IPS DF 6.9 (cell line): ENCODE results near the gene FGF4.

Source experiments
- DNase-seq: peaks from one replicate; pipeline ENCODE4 v3.0.0-alpha.2; 2013; ENCODE audit warnings: low read depth, low spot score
- H3K27ac ChIP-seq: one replicate; pipeline ENCODE4 v1.5.1; 2013; ENCODE audit warnings: low read length, control low read depth
- H3K27me3 ChIP-seq: 2 replicates; pipeline ENCODE4 v1.6.1; 2013; ENCODE audit warnings: mild to moderate bottlenecking, low read length; ENCODE audit not compliant: control insufficient read depth, insufficient read depth
- H3K36me3 ChIP-seq: 2 replicates; pipeline ENCODE4 v1.6.1; 2013; ENCODE audit warnings: low read length; ENCODE audit not compliant: control insufficient read depth, insufficient read depth
- H3K4me1 ChIP-seq: 2 replicates; pipeline ENCODE4 v1.6.1; 2013; ENCODE audit warnings: low read length; ENCODE audit not compliant: control insufficient read depth, insufficient read depth
- H3K4me3 ChIP-seq: 2 replicates; pipeline ENCODE4 v1.5.1; 2013; ENCODE audit warnings: mild to moderate bottlenecking, low read length
- H3K9me3 ChIP-seq: 2 replicates; pipeline ENCODE4 v1.6.1; 2013; ENCODE audit warnings: low read length, inconsistent platforms; ENCODE audit not compliant: control insufficient read depth, insufficient read depth
- WGBS: extraction: QIAGEN DNeasy Blood & Tissue Kit; methylation state at CpG from one replicate; pipeline ENCODE4 v1.1.7; 2013; ENCODE audit warnings: mixed read lengths, missing lambda C conversion rate; ENCODE audit not compliant: insufficient read length, insufficient coverage; 5-methylcytosine and 5-hydroxymethylcytosine counted together

FGF4 gene

DNA sequence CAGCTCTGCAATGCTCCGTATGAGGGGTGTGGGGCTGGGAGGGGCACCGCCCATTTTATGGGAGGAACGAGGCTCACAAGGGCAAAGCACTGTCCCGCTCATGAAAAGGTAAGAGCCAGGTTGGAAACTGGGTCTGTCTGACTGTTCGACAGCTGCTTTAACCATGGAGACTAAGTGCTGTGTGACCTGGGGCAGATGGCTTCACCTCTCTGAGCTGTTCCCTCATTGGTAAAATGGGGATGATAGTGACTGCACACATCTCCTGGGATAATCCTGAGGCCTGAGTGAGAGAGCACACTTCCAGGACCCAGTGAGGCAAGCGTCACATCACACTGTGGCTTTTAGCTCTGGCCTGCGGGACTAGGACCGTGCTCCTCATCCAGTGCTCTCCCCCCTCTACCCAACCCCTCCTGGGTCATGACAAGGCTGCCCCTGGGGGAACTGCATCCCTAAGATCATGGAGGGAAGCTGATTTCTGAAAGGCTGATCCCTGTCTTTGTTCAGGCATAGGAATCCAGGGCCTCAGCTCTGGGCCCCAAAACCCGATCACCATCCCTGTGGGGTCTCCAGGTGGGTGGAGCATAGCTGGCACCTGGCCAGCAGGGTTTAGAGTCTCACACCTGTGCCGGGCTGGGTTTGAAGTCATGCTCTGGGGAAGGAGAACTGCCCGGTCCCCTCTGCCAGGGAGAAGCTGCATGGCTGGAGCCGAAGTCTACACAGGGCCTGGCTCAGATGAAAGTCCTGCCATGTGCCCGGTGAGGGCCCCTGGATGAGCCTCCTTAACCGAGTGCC is 22.8 kb upstream of the FGF4 start:
- H3K36me3 ChIP-seq: no peaks in the 10 kb centered on the region
- H3K27me3 ChIP-seq: no peaks in the 10 kb centered on the region
- H3K9me3 ChIP-seq: no peaks in the 10 kb centered on the region
- no peak overlapping the region for H3K27ac ChIP-seq
- H3K4me1 ChIP-seq: no peaks in the 10 kb centered on the region; the same call in 1 of the 2 replicates
- WGBS: no CpG with 5 or more reads among the region's 14 CpGs
- no peak overlapping the region for H3K4me3 ChIP-seq
- DNase-seq: no peak

DNA sequence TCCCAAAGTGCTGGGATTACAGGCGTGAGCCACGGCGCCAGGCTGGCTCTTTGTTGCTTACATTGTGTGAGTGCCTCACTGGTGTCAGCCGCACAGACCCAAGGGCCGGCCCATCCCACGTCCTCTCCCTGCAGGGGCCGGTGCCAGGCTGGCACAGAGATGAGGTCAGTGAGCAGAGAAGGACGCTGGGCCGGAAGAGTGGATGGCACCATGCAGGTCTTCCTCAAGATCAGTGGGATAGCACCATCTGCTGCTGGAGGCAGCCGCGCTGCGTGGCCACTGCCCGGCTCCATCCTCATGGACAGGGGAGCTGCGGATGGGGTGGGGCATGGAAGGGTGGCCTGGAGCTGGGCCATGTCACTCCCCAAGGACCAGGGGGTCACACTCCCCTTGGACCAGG is 22.0 kb upstream of the FGF4 start:
- no peak for DNase-seq
- H3K27me3 ChIP-seq: no peaks in the 10 kb centered on the region
- H3K9me3 ChIP-seq: no peaks in the 10 kb centered on the region
- no CpG with 5 or more reads among the region's 14 CpGs for WGBS
- H3K4me1 ChIP-seq: no peaks in the 10 kb centered on the region; the same call in 1 of the 2 replicates
- no peak overlapping the region for H3K4me3 ChIP-seq
- no peaks in the 10 kb centered on the region for H3K36me3 ChIP-seq
- H3K27ac ChIP-seq: no peak overlapping the region

DNA sequence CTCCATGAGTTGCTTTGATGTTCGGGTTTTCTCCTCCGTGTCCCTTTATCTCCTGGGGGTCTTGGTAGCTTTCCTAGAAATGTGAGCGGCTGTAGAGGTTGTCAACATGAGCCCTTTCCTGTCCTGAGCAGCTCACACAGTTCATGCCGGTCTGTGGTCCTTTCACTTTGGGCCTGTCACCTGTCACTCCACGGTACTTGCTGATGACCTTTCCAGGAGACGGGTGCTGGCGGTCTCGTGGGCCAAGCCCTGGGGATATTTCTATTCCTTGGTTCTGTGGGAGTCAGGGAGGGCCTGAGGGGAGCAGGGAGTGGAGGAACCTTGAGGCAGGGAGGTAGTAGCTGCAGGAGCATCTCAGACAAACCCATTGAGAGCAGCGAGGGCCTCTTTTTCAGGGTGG is 20.9 kb upstream of the FGF4 start:
- WGBS: no CpG with 5 or more reads among the region's 9 CpGs
- Histone ChIP-seq H3K27ac (no peak overlapping the region), H3K27me3 (no peaks in the 10 kb centered on the region), H3K4me3 (no peak overlapping the region), H3K4me1 (no peaks in the 10 kb centered on the region; the same call in 1 of the 2 replicates), H3K36me3 (no peaks in the 10 kb centered on the region), H3K9me3 (no peaks in the 10 kb centered on the region)
- DNase-seq: no peak

DNA sequence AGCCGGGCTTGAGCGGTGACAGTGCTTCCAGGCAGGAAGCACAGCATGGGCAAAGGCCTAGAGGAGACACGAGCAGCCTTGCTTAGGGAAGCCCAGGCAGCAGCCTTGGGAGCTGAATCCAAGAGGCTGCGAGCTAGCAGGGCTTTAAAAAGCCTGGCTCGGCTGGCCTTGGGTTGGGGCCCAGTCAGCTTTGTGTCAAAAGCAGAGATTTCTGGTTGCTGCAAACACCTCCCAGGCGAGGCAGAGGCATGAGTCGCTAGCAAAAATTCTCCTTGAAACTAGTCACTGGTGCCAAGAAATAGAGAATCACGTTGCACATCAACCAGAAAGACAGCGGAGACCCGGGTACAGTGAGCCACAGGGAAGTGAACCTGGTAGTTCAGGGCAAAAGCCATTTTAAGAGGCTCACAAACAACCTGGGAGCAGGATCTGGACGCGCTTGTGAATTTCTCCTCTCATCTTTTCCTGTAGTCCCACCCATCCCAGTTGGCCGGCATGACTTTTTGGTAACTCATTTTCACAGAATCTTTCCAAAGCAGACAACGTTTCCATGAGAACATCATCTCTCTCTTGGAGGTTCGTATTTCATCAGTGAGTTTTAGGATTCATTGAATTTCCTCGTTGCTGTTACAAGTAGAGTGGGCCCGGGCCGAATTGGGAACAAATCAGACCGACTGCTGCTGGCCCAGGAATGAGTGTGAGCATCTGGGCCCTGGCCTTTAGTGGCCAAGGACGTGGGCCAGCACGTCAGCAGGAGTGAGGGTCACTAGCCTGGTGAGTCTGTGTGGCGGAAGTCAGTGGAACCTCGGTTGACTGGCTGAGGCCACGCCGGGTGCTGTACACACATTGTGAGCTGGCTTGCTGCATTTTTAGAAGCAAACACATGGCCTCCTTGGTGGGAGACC is 16.4 kb upstream of the FGF4 start:
- no peak overlapping the region for H3K27ac ChIP-seq
- no peaks in the 10 kb centered on the region for H3K27me3 ChIP-seq
- H3K4me3 ChIP-seq: no peak overlapping the region
- H3K4me1 ChIP-seq: peaks cover 1% of the 10 kb centered on the region; the same call in 1 of the 2 replicates
- H3K36me3 ChIP-seq: no peaks in the 10 kb centered on the region
- DNase-seq: no peak
- no CpG with 5 or more reads among the region's 25 CpGs for WGBS
- no peaks in the 10 kb centered on the region for H3K9me3 ChIP-seq

DNA sequence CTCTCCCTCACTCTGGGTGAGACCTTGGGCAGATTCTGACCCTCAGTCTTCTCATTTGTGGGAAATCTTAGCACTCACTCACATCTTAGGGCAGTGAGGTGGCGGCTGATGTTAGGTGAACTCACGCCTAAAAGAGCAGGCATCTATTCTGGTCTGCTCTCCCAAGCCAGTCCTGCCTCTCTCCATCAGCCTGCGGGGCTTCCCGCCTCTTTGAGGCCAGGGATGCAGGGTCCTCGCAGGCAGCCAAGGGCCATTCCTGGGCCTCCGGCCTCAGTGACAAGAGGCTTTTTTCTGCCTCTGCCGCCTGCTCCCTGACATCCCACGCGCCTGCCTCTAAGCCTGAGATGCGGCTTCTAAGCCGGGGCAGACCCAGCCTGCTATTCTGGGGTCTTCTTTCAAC is 13.8 kb upstream of the FGF4 start:
- no peak overlapping the region for H3K27ac ChIP-seq
- no peaks in the 10 kb centered on the region for H3K27me3 ChIP-seq
- H3K36me3 ChIP-seq: no peaks in the 10 kb centered on the region
- WGBS: no CpG with 5 or more reads among the region's 11 CpGs
- peaks cover 1% of the 10 kb centered on the region; the same call in 1 of the 2 replicates for H3K4me1 ChIP-seq
- no peak for DNase-seq
- no peak overlapping the region for H3K4me3 ChIP-seq
- no peaks in the 10 kb centered on the region for H3K9me3 ChIP-seq

DNA sequence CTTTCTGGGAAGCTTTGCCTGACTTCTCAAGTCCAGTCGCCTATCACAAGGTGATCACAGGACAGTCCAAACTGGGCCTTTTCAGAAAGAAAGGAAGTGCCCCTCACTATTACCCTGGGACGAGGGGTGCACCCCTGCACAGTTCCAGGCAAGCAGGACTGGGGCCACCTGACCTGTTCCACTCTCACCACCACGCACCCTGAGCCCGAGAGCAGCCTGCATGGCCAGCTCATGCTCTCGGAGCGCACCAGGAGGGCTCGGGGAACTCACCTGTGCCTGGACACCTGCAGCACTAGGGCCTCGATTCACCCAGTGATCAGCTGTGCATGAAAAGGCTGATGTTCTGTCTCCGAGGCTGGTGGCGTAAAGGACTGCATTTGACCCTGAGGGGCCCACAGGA is 12.8 kb upstream of the FGF4 start:
- no peaks in the 10 kb centered on the region for H3K27me3 ChIP-seq
- no peak overlapping the region for H3K4me3 ChIP-seq
- no peak for DNase-seq
- H3K9me3 ChIP-seq: no peaks in the 10 kb centered on the region
- peaks cover 1% of the 10 kb centered on the region; the same call in 1 of the 2 replicates for H3K4me1 ChIP-seq
- no CpG with 5 or more reads among the region's 10 CpGs for WGBS
- H3K36me3 ChIP-seq: no peaks in the 10 kb centered on the region
- H3K27ac ChIP-seq: no peak overlapping the region

DNA sequence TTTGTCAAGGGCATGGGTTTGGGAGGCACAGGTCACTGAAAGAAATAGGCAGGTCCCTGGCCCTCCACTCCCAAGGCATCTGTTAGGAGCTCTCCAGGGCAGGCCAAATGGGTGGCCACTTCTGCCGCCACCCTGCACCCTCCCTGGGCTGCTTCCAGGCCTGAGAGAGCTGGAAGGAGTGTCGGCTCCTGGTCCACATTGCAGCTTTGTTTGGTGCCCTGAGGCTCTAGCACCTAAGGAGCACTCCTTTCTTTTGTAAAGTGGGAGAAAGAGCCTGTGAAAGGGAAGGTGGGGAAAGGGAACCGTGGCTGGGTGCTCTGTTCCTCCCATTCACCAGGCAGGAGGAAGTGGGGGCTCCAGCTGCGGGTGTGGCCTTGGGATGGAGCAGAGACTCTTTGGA is 12.3 kb upstream of the FGF4 start:
- H3K9me3 ChIP-seq: no peaks in the 10 kb centered on the region
- H3K27ac ChIP-seq: no peak overlapping the region
- H3K27me3 ChIP-seq: no peaks in the 10 kb centered on the region
- WGBS: no CpG with 5 or more reads among the region's 4 CpGs
- peaks cover 1% of the 10 kb centered on the region; the same call in 1 of the 2 replicates for H3K4me1 ChIP-seq
- DNase-seq: no peak
- no peak overlapping the region for H3K4me3 ChIP-seq
- no peaks in the 10 kb centered on the region for H3K36me3 ChIP-seq

DNA sequence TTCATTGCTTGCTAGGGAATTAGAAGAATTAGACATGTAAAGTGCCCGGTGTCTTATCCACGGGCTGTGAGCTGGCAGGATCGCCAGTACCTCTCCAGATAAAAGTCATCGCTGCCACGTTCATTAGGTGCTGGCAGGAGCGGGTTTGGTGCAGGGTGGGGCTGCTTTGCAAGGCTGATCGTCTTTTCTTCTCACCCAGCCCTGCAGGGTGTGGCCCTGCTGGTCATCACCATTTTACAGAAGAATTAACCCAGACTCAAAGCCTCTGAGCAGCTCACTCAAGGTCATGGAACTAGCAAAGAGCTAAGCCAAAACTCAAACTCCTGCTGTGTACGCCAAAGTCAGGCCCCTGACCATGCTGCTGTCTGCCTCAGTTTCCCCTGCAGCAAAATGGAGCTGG is 6.1 kb upstream of the FGF4 start:
- no peak overlapping the region for H3K27ac ChIP-seq
- no peaks in the 10 kb centered on the region for H3K36me3 ChIP-seq
- no peaks in the 10 kb centered on the region for H3K4me1 ChIP-seq
- no peaks in the 10 kb centered on the region; the same call in 1 of the 2 replicates for H3K27me3 ChIP-seq
- DNase-seq: no peak
- H3K4me3 ChIP-seq: no peak overlapping the region
- H3K9me3 ChIP-seq: no peaks in the 10 kb centered on the region
- no CpG with 5 or more reads among the region's 8 CpGs for WGBS

DNA sequence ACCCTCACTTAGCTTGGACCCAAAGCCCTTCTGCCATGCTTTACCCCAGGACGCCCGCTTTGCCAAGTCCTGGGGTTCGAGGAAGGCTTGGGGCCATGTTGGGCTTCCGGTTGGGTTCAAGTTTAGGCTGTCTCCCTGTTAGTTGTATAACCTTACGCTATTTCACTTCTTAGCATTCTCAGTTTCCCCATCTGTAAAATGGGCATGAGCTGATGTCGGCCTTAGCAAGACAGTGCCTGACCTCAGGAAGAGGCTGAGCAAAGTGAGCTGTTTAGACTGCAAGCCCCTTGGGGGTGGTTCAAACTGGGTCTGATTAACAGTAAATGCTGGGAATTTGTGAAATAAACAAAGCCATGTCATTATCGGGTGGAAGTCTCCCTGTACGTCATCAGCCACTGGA is 3.2 kb upstream of the FGF4 start:
- H3K27ac ChIP-seq: no peak overlapping the region
- H3K4me1 ChIP-seq: peaks cover 9% of the 10 kb centered on the region
- no peak for DNase-seq
- no peaks in the 10 kb centered on the region for H3K9me3 ChIP-seq
- no CpG with 5 or more reads among the region's 8 CpGs for WGBS
- H3K4me3 ChIP-seq: no peak overlapping the region
- H3K36me3 ChIP-seq: no peaks in the 10 kb centered on the region; the same call in 1 of the 2 replicates
- peaks cover 15% of the 10 kb centered on the region; the same call in 1 of the 2 replicates for H3K27me3 ChIP-seq

DNA sequence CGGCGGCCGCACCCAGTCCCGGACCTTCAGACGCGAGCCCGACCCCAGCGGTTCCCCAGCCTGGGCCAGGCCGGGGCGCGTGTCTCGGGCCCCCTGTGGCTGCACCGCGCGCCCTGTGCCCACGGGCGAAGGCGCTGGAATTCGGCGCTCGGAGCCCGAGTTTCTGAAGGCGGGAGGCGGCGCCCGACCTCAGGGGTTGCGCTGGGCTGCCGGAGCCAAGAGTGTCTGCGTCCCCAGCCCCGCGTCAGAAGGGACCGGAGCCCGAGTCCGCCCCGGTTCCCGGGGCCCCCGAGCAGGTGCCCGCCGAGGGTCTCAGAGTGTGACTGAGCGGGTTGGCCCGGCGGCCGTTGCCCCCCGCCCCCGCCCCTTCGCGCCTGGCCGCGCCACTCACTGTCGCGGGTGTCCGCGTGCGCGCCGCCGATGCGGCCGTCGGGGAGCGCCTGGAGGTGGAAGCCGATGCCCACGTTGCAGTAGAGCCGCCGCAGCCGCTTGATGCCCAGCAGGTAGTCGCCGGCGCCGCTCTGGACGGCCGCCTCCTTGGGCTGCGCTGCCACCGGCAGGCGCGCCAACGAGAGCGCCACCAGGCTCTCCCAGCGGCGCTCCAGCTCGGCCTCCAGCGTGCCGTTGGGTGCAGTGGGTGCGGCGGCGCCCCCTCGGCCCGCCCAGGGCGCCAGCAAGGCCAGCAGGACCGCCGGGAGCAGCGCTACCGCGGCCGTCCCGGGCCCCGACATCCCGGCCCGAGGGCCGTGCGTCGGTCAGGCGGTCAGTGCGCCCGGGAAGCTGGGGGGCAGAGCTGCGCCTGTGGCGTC is 583 bp downstream of the FGF4 start:
- H3K4me3 ChIP-seq: peak overlapping the region; percentile 40; the same call in 1 of the 2 replicates
- no CpG with 5 or more reads among the region's 107 CpGs for WGBS
- no peak for DNase-seq
- peaks cover 15% of the 10 kb centered on the region; the same call in 1 of the 2 replicates for H3K27me3 ChIP-seq
- no peaks in the 10 kb centered on the region; the same call in 1 of the 2 replicates for H3K36me3 ChIP-seq
- no peaks in the 10 kb centered on the region for H3K9me3 ChIP-seq
- no peak overlapping the region for H3K27ac ChIP-seq
- peaks cover 13% of the 10 kb centered on the region for H3K4me1 ChIP-seq
